Hepatocyte (in vitro differentiated cells): Measurements from ENCODE around the gene HSDL2.

ENCODE experiments used
- EZH2 ChIP-seq: fragments of 200-600 bp; sonication (generic); IDR thresholded peaks from 2 replicates; pipeline ENCODE4 v1.6.1; 2016; ENCODE audit warnings: antibody characterized with exemption, mild to moderate bottlenecking, borderline replicate concordance
- EZH2phosphoT487 ChIP-seq: fragments of 200-600 bp; sonication (generic); IDR thresholded peaks from one replicate; pipeline ENCODE4 v1.6.1; 2018; ENCODE audit warnings: antibody characterized with exemption, mild to moderate bottlenecking, low read depth, moderate library complexity; ENCODE audit not compliant: unreplicated experiment, severe bottlenecking
- TF ChIP-seq, protein P1 (sequence below): fragments of 200-600 bp; sonication (generic); IDR thresholded peaks from 2 replicates; pipeline ENCODE4 v1.5.1; 2016; ENCODE audit warnings: antibody characterized with exemption, mild to moderate bottlenecking; ENCODE audit not compliant: poor library complexity

GRCh38 chr9:112443200-112443599 lies 63.3 kb downstream of the HSDL2 start:
- TF ChIP-seq, protein P1, sequence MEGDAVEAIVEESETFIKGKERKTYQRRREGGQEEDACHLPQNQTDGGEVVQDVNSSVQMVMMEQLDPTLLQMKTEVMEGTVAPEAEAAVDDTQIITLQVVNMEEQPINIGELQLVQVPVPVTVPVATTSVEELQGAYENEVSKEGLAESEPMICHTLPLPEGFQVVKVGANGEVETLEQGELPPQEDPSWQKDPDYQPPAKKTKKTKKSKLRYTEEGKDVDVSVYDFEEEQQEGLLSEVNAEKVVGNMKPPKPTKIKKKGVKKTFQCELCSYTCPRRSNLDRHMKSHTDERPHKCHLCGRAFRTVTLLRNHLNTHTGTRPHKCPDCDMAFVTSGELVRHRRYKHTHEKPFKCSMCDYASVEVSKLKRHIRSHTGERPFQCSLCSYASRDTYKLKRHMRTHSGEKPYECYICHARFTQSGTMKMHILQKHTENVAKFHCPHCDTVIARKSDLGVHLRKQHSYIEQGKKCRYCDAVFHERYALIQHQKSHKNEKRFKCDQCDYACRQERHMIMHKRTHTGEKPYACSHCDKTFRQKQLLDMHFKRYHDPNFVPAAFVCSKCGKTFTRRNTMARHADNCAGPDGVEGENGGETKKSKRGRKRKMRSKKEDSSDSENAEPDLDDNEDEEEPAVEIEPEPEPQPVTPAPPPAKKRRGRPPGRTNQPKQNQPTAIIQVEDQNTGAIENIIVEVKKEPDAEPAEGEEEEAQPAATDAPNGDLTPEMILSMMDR, result peak; percentile 38
- TF ChIP-seq EZH2phosphoT487 (no peak), EZH2 (no peak)
